ENCODE results near the gene ANKRD9.

Gene ANKRD9

DNA sequence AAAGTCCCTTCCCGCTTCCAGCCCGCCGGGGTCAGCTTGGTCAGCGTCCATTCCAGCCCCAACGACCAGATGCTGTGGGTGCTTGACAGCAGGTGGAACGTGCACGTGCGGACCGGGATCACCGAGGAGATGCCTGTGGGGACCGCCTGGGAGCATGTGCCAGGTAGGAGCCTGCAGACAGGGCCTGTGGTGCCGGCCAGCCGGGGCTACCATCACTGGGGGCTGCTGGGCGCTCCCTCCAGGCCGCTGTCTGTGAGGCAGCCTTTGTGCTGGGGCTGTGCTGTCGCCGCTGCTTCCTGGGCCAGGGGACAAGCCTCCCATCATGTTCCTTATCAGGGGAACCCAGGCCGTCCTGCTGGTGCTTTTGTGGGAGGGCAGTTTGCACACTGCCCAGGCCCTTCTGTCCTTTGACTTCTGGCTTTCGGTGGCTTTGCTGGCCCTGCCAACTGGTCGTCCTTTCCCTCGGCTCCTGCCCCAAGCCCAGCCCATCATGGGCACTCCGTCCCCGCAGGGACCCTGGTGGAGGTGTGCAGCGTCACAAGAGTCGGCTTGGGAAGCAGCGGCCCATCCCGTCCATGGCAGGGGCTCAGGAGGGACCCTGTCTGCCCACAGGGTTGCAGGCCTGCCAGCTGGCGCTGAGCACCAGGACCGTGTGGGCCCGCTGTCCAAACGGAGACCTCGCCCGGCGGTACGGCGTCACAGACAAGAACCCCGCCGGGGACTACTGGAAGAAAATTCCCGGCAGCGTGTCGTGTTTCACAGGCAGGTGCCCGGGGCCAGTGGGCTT is 12.4 kb downstream of the ANKRD9 start:
- DNase-seq = no peak

GRCh38 chr14:102496331-102496691 is 13.3 kb downstream of the ANKRD9 start:
- DNase-seq = no peak

GRCh38 chr14:102495491-102496330 is 13.9 kb downstream of the ANKRD9 start:
- no peak for DNase-seq

GRCh38 chr14:102493585-102493984 is 16.0 kb downstream of the ANKRD9 start:
- no peak for DNase-seq

DNA sequence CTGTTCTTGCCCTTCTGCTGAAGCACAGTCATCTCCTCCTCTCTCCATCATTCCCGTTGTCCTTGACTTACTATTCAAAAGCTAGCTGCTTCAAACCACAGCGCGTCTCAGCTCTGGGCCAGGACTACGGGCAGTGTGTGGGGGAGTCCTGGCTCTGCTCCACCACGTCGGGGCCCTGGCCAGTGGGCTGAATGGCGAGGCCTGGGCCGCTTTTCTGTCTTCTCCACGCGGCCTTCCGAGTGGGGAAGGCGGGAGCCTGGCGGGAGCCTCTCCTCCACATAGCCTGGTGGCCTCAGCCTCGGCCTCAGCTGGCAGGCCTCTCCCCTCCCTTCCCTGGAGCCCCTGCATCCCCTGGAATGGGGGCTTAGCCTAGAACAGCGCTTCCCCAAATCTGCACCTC is 16.5 kb downstream of the ANKRD9 start:
- DNase-seq = no peak

- no peak for DNase-seq
These were observed 17.1 kb downstream of the ANKRD9 start for GRCh38 chr14:102492531-102492910.

- DNase-seq = no peak
These were observed 17.6 kb downstream of the ANKRD9 start for GRCh38 chr14:102491786-102492530.

DNA sequence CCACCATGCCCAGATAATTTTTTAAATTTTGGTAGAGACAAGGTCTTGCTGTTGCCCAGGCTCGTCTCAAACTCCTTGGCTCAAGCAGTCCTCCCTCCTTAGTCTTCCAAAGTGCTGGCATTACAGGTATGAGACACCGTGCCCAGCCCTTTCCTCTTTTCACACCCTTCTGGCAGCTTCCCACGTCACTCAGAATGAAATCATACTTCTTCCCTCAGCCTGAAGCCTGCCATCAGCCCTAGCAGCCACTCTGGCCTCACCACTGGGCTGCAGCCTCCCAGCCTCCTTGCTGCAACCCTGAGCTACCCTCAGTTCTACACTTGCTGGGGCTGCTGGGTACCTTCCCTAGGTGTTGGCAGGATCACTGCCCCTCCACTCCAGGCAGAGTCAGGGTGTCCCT is 18.2 kb downstream of the ANKRD9 start:
- no peak for DNase-seq

DNA sequence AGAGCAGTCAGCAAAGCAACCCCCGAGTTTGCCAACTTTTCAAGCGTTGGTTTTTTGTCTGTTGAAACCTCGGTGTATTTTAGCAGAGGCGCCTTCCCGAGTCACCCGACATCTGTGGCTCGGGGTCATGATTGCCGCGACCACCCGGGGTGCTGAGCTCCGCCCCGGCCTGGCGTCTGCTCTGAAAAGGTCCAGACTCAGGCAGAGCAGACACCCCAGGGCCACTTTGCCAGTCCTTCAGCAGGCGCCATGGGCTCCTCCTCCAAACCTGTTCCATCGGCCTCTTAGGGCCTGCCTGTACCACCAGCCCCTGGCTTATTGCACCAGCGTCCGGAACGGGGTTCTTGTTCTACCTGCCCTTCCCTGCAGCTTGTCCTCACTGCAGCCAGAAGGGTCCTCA is 19.1 kb downstream of the ANKRD9 start:
- no peak for DNase-seq

GRCh38 chr14:102487204-102487577 is 22.4 kb downstream of the ANKRD9 start:
- DNase-seq = no peak

GRCh38 chr14:102486513-102487203 is 22.9 kb downstream of the ANKRD9 start:
- DNase-seq = no peak

GRCh38 chr14:102485693-102486512 is 23.7 kb downstream of the ANKRD9 start:
- no peak for DNase-seq

- no peak for DNase-seq
These were observed 25.3 kb downstream of the ANKRD9 start for GRCh38 chr14:102484316-102484715.

GRCh38 chr14:102481791-102482238 is 27.8 kb downstream of the ANKRD9 start:
- DNase-seq = no peak

DNA sequence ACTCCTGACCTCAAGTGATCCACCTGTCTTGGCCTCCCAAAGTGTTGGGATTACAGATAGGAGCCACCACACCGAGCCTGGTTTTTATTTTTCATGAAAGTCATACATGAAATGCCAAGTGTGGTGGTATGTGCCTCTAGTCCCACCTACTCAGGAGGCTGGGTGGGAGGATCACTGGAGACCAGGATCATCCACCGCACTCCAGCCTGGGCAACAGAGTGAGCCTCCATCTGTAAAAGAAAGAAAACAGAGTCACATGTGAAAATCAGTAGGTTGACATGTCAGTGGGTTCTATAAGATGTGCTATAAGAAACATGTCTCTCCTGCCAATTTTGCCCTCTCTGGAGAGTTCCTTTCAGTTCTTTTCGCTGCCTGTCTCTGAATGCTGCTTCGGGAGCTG is 28.2 kb downstream of the ANKRD9 start:
- no peak for DNase-seq

GRCh38 chr14:102479777-102480176 is 29.8 kb downstream of the ANKRD9 start:
- DNase-seq = no peak

- DNase-seq = no peak
These were observed 30.5 kb downstream of the ANKRD9 start for GRCh38 chr14:102479107-102479506.

GRCh38 chr14:102474934-102475333 is 34.6 kb downstream of the ANKRD9 start:
- DNase-seq = no peak

- DNase-seq = no peak
These were observed 36.0 kb downstream of the ANKRD9 start for GRCh38 chr14:102473559-102473958.

GRCh38 chr14:102472791-102473150 is 36.8 kb downstream of the ANKRD9 start:
- no peak for DNase-seq

DNA sequence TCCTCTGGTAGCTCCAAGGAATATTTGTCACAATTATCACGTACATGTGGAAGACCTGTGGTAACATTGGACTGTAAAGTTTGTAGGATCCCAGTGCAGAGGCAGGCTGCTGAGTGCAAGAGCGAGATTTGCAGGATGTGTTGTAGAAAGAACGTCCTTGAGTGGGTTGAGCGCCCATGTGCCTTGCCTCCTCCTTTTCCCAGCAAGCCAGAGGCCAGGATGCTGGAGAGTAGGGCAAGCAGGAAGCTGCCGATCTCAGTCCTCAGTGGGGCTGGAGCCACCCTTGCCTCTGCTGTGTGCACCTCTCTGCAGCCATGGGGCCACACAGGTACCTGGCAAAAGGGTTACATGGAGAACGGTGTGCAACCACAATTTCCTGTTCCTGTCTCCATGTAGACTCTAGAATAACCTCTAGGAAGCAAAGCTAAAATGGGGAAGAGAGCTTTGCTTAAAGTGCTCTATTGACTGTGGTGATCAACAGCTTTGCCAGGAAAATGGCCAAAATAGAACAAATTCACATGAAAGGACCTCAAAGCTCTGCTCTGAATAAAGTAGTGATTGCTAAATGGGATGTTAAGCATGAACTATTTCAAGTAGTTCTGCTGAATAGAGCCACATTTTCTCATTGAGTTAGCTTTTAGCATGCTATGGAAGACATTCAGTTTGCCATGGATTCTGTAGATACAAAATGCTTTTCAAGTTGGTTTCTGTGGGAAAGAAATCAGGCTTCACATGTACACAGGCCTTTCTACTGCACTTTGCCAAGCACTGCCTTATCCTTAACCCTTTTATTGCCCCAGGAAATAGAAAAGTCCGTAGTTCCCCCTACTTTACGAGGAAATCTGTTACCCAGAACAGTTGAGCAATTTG is 37.4 kb downstream of the ANKRD9 start:
- no peak for DNase-seq

Measured in kidney glomerular epithelial cell (primary cell).